HG02840 (cell line): ENCODE results near the gene MAN1C1.

Experiments
- ATAC-seq: cut with Tn5 transposase; IDR thresholded peaks from one replicate; pipeline ENCODE4 v1.9.1; 2021; ENCODE audit warnings: mild to moderate bottlenecking, moderate library complexity, moderate number of reproducible peaks; ENCODE audit not compliant: unreplicated experiment, low FRiP score

The MAN1C1 gene

GRCh38 chr1:25820247-25821111, 203.9 kb downstream of the MAN1C1 start:
- ATAC-seq = peak; percentile 42

DNA sequence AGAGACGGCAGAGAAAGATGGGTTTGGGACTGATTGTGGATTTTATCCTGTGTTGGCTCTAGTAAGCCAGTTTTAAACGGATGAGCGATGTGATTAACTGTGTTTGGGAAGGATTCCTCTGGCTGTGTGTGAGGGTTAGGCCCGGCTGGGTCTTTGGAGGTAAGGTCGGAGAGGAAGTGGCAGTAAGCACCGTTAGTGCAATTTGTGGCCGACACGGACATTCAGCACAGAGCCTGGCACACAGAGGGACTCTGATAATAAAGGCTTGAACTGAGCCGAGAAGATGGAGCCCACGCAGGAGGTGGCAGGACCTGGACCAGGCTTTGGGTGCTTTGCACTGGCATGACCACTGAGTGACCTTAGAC, 204.5 kb downstream of the MAN1C1 start:
- no peak for ATAC-seq

- no peak for ATAC-seq
These were observed 205.1 kb downstream of the MAN1C1 start for GRCh38 chr1:25821630-25822091.

GRCh38 chr1:25825605-25826004, 209.0 kb downstream of the MAN1C1 start:
- no peak for ATAC-seq

DNA sequence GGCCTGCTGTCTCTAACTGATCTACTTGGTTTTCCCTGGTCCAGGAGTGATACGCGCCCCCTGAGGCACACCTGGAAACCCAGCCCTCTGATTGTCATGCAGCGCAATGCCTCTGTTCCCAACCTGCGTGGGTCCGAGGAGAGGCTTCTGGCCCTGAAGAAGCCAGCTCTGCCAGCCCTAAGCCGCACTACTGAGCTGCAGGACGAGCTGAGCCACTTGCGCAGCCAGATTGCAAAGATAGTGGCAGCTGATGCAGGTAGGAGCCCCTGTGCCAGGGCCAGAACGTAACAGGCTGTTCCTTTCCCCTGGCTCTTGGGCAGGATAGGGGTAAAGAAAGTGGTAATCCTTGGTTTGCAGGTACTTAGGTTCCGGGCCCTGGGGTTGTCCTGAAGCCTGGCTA, 210.0 kb downstream of the MAN1C1 start:
- no peak for ATAC-seq

- no peak for ATAC-seq
These were observed 211.9 kb downstream of the MAN1C1 start for GRCh38 chr1:25828491-25828890.

DNA sequence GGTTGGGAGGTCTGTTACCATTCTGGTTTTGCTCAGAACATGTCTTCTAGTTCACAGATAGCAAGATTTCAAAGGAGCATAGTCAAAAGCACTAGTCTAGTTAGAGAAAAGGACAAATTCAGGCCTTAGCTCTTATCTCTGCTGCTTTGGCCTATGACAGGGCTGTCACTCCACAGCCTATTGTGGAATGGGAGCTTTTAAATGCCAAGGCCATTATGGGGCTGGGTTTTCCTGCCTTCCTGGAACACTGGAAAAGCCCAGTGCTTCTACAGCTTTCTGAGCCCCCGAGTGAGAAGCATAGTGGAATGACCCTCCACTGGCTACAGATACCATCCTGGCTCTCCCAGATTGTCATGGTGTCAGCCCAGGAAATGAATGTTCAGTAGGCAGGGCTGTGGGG, 212.5 kb downstream of the MAN1C1 start:
- ATAC-seq = no peak

DNA sequence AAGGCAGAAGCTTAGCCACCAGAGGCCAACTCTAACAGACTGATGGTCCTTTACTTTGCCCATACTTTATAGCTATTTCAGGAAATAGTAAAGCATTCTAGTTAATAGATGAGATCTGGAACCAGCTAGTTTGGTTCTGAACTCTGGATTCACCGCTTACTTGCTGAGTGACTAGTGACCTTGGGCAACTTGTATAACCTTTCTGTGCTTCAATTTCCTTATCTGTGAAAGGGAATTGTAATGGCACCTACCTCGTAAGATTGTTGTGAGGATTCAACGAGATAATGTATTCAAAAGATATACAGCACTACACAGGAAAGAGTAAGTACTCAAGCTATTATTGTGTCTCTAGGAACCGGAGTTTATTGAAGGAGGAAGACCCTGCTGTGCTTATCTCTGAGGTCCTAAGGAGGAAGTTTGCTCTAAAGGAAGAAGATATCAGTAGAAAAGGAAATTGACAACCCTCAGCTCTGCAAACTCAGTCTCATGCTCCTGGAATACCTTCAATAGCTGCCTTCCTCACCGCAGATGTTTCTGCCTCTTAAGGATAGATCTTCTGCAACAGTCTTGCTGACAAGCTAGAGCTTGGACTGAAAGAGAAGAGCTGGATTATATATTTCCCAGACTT, 215.1 kb downstream of the MAN1C1 start:
- no peak for ATAC-seq

- ATAC-seq = no peak
These were observed 215.9 kb downstream of the MAN1C1 start for GRCh38 chr1:25832336-25833037.

GRCh38 chr1:25833158-25833557, 216.6 kb downstream of the MAN1C1 start:
- ATAC-seq = no peak
